ENCODE results near the gene TMEM106C.

DNA sequence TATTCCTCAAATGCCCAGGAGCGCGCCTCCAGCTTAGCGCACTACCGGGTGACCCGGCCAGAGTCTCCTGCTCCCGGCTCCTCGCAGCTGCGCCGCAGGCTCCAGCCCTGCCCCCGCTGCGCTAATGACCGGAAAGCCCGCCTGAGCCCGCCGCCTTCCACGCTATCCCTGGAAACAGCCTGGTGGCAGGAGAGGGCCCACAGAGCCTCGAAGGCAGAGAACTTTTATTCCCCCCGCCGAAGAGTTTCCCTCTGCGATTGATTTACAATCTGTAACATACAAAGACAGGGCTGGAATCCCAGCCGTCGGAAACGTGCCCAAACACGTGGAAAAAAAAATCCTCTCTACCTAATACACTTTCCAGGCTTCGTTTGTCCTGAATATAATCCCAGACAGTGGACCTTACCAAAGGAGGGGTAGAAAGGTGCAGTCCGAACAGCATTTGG, 39.4 kb downstream of the TMEM106C start:
- TF ChIP-seq, protein P1, sequence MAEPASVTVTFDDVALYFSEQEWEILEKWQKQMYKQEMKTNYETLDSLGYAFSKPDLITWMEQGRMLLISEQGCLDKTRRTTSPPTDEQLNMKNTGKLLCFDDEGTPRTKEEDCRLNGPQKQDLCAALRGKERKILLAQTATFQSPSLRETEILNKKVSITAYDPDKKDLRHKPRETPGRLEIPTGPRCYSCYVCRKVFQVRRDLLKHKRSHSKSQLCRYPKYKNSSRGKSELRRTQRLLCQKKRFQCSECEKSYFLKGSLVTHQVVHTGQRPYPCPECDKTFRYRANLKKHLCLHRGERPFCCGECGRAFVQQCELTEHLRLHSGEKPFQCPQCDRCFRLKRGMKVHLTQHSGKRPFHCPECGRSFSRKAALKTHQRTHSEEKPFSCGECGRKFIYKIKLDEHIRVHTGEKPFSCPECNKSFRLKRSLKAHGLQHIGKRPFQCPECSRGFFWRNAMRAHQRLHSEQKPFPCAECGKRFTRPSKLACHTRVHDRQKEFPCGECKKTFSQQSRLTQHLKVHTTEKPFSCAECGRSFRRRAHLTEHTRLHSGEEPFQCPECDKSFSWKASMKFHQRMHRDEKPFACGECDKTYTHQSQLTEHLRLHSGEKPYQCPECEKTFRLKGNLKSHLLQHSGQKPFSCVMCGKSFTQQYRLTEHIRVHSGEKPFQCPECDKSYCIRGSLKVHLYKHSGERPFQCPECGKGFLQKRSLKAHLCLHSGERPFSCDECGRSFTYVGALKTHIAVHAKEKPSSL (CRISPR knock-in tag; conservative IDR thresholded peaks at IDR 0.05), result no peak
- TF ChIP-seq, protein P2, sequence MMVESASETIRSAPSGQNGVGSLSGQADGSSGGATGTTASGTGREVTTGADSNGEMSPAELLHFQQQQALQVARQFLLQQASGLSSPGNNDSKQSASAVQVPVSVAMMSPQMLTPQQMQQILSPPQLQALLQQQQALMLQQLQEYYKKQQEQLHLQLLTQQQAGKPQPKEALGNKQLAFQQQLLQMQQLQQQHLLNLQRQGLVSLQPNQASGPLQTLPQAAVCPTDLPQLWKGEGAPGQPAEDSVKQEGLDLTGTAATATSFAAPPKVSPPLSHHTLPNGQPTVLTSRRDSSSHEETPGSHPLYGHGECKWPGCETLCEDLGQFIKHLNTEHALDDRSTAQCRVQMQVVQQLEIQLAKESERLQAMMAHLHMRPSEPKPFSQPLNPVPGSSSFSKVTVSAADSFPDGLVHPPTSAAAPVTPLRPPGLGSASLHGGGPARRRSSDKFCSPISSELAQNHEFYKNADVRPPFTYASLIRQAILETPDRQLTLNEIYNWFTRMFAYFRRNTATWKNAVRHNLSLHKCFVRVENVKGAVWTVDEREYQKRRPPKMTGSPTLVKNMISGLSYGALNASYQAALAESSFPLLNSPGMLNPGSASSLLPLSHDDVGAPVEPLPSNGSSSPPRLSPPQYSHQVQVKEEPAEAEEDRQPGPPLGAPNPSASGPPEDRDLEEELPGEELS (CRISPR knock-in tag; IDR thresholded peaks at IDR 0.05), result no peak
- TF ChIP-seq ZBTB21 (CRISPR knock-in tag; IDR thresholded peaks at IDR 0.05; ENCODE audit: borderline replicate concordance), result no peak
- TF ChIP-seq, protein P3, sequence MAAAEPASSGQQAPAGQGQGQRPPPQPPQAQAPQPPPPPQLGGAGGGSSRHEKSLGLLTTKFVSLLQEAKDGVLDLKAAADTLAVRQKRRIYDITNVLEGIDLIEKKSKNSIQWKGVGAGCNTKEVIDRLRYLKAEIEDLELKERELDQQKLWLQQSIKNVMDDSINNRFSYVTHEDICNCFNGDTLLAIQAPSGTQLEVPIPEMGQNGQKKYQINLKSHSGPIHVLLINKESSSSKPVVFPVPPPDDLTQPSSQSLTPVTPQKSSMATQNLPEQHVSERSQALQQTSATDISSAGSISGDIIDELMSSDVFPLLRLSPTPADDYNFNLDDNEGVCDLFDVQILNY (CRISPR knock-in tag; IDR thresholded peaks at IDR 0.05), result no peak
- TF ChIP-seq, protein P4, sequence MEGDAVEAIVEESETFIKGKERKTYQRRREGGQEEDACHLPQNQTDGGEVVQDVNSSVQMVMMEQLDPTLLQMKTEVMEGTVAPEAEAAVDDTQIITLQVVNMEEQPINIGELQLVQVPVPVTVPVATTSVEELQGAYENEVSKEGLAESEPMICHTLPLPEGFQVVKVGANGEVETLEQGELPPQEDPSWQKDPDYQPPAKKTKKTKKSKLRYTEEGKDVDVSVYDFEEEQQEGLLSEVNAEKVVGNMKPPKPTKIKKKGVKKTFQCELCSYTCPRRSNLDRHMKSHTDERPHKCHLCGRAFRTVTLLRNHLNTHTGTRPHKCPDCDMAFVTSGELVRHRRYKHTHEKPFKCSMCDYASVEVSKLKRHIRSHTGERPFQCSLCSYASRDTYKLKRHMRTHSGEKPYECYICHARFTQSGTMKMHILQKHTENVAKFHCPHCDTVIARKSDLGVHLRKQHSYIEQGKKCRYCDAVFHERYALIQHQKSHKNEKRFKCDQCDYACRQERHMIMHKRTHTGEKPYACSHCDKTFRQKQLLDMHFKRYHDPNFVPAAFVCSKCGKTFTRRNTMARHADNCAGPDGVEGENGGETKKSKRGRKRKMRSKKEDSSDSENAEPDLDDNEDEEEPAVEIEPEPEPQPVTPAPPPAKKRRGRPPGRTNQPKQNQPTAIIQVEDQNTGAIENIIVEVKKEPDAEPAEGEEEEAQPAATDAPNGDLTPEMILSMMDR (IDR thresholded peaks at IDR 0.05), result no peak
- TF ChIP-seq ETV6 (CRISPR knock-in tag; IDR thresholded peaks at IDR 0.05), result no peak
- TF ChIP-seq ESRRA (CRISPR knock-in tag; IDR thresholded peaks at IDR 0.05; ENCODE audit: borderline replicate concordance), result no peak
- no peak for TF ChIP-seq ELF4 (CRISPR knock-in tag; IDR thresholded peaks at IDR 0.05; ENCODE audit: low read depth)
- TF ChIP-seq, protein P5, sequence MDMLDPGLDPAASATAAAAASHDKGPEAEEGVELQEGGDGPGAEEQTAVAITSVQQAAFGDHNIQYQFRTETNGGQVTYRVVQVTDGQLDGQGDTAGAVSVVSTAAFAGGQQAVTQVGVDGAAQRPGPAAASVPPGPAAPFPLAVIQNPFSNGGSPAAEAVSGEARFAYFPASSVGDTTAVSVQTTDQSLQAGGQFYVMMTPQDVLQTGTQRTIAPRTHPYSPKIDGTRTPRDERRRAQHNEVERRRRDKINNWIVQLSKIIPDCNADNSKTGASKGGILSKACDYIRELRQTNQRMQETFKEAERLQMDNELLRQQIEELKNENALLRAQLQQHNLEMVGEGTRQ (CRISPR knock-in tag; IDR thresholded peaks at IDR 0.05), result no peak
